PC-9 (cell line): ENCODE measurements around the gene ZRANB1. TPM values are rescaled to one million over a fixed set of nuclear protein-coding genes. Genes with fewer than 3 reads are reported as not detected.

ENCODE experiments used
- BruUV-seq: library from RNA; stranded (reverse); fragments of 400-500 nt; replicated peaks from 2 replicates; lab custom pipeline; 2021; lab: Mats Ljungman, UMichigan
- CTCF ChIA-PET: fragments of 300-600 bp; sonication (Branson Sonifier 250); formaldehyde crosslinking; loops from one replicate; lab custom pipeline; 2022; ENCODE audit warnings: antibody characterized with exemption; lab: Charles Lee
- POLR2A ChIA-PET: fragments of 300-600 bp; sonication (Branson Sonifier 250); formaldehyde crosslinking; loops from one replicate; lab custom pipeline; 2022; ENCODE audit warnings: antibody characterized with exemption; ENCODE audit not compliant: unreplicated experiment; lab: Charles Lee
- DNase-seq, 2 experiments: peaks; one replicate each; pipeline versions ENCODE4 v3.0.0 to v3.0.0-alpha.2; 2015 to 2022; ENCODE audit warnings: mixed read lengths in 1 of 2
- H2AFZ ChIP-seq: fragments of 200-600 bp; sonication (generic); 2 replicates; pipeline ENCODE4 v1.8.1; 2017; ENCODE audit warnings: antibody characterized with exemption
- H3F3A ChIP-seq: fragments of 200-600 bp; sonication (generic); 2 replicates; pipeline ENCODE4 v1.8.1; 2017; ENCODE audit warnings: antibody characterized with exemption, mild to moderate bottlenecking, low read depth; ENCODE audit not compliant: insufficient read depth
- H3K27ac ChIP-seq: fragments of 200-600 bp; sonication (generic); 2 replicates; pipeline ENCODE4 v1.6.1; 2016; ENCODE audit warnings: mixed run types
- H3K27me3 ChIP-seq: fragments of 200-600 bp; sonication (generic); 2 replicates; pipeline ENCODE4 v1.6.1; 2016; ENCODE audit warnings: low read depth, mixed run types; ENCODE audit not compliant: insufficient read depth
- H3K36me3 ChIP-seq: fragments of 200-600 bp; sonication (generic); 2 replicates; pipeline ENCODE4 v1.6.1; 2016; ENCODE audit warnings: low read depth, mixed run types
- H3K4me1 ChIP-seq: fragments of 200-600 bp; sonication (generic); replicated peaks from 2 replicates; pipeline ENCODE4 v1.6.1; 2016; ENCODE audit warnings: mixed run types; ENCODE audit not compliant: insufficient read depth
- H3K4me2 ChIP-seq: fragments of 200-600 bp; sonication (generic); 2 replicates; pipeline ENCODE4 v1.6.1; 2017; ENCODE audit warnings: mixed run types
- H3K4me3 ChIP-seq: fragments of 200-600 bp; sonication (generic); 2 replicates; pipeline ENCODE4 v1.6.1; 2016; ENCODE audit warnings: mixed run types
- H3K79me2 ChIP-seq: fragments of 200-600 bp; sonication (generic); 2 replicates; pipeline ENCODE4 v1.6.1; 2017; ENCODE audit warnings: low read depth, mixed run types
- H3K9me2 ChIP-seq: fragments of 200-600 bp; sonication (generic); 2 replicates; pipeline ENCODE4 v1.8.1; 2017; ENCODE audit warnings: mild to moderate bottlenecking; ENCODE audit not compliant: insufficient read depth
- H3K9me3 ChIP-seq: fragments of 200-600 bp; sonication (generic); 2 replicates; pipeline ENCODE4 v1.8.1; 2016; ENCODE audit warnings: low read depth; ENCODE audit not compliant: insufficient read depth
- H4K20me1 ChIP-seq: fragments of 200-600 bp; sonication (generic); 2 replicates; pipeline ENCODE4 v1.8.1; 2017; ENCODE audit not compliant: insufficient read depth
- CTCF ChIP-seq: fragments of 200-600 bp; sonication (generic); conservative IDR thresholded peaks from 2 replicates; pipeline ENCODE4 v1.6.1; 2017; ENCODE audit warnings: mixed run types, antibody characterized with exemption, mild to moderate bottlenecking, moderate library complexity
- EZH2 ChIP-seq: fragments of 200-600 bp; sonication (generic); IDR thresholded peaks from 2 replicates; pipeline ENCODE4 v1.8.0; 2017; ENCODE audit warnings: antibody characterized with exemption, low read depth
- intact Hi-C: fragments of 100-400 bp; cut with micrococcal nuclease; formaldehyde crosslinking; loops from one replicate; pipeline ENCODE4 v1.10.0; 2022; ENCODE audit not compliant: unreplicated experiment
- total RNA-seq: library from RNA; stranded (reverse); gene quantifications from 2 replicates; pipeline ENCODE4 v1.2.3, GENCODE V29; 2021

The ZRANB1 gene
- total RNA-seq, 1 experiment from 2014 or later = 10.9 TPM

- 0 out of 2 replicates have a peak, but pooled peaks cover 6% of the 10 kb centered on the region for H3K4me1 ChIP-seq
- TF ChIP-seq CTCF = no peak
- no peak for TF ChIP-seq EZH2
- H3K4me2 ChIP-seq = no peak overlapping the region
- H3K79me2 ChIP-seq = peaks cover 47% of the 10 kb centered on the region
- intact Hi-C loops = no loop called here
- POLR2A ChIA-PET = interaction anchor here (0.6 kb wide), 1 partner anchor 145 kb away, joined by 4 read pairs; no protein-coding TSS in a partner anchor
- H3K27ac ChIP-seq = no peak overlapping the region
- no peaks in the 10 kb centered on the region for H3K27me3 ChIP-seq
- DNase-seq = no peak
- no peak overlapping the region for H2AFZ ChIP-seq
- BruUV-seq = no TSS peak
- no peak overlapping the region for H3K4me3 ChIP-seq
- H3K9me3 ChIP-seq = no peaks in the 10 kb centered on the region
- H3K36me3 ChIP-seq = no peaks in the 10 kb centered on the region
- peaks cover 22% of the 10 kb centered on the region for H4K20me1 ChIP-seq
- H3K9me2 ChIP-seq = no peaks in the 10 kb centered on the region
- CTCF ChIA-PET = no interaction called here
- no peaks in the 10 kb centered on the region for H3F3A ChIP-seq
Observed at GRCh38 chr10:124961248-124961570, 19.3 kb downstream of the ZRANB1 start.

- Histone ChIP-seq H3K4me2 (no peak overlapping the region), H3K79me2 (peaks cover 37% of the 10 kb centered on the region), H3K9me3 (no peaks in the 10 kb centered on the region), H3F3A (no peaks in the 10 kb centered on the region), H3K4me3 (no peak overlapping the region), H3K27ac (no peak overlapping the region), H2AFZ (no peak overlapping the region), H3K4me1 (no peaks in the 10 kb centered on the region), H3K27me3 (no peaks in the 10 kb centered on the region), H3K9me2 (no peaks in the 10 kb centered on the region), H3K36me3 (no peaks in the 10 kb centered on the region), H4K20me1 (peaks cover 14% of the 10 kb centered on the region)
- TF ChIP-seq EZH2 (no peak), CTCF (no peak)
- no TSS peak for BruUV-seq
- DNase-seq = no peak
- CTCF ChIA-PET = no interaction called here
- intact Hi-C loops = no loop called here
- POLR2A ChIA-PET = no interaction called here
Observed at GRCh38 chr10:124962421-124962820, 20.5 kb downstream of the ZRANB1 start.

GRCh38 chr10:124963866-124964720, 22.2 kb downstream of the ZRANB1 start:
- Histone ChIP-seq H4K20me1 (peaks cover 3% of the 10 kb centered on the region), H3K36me3 (no peaks in the 10 kb centered on the region), H3K4me2 (no peak overlapping the region), H3K79me2 (peaks cover 22% of the 10 kb centered on the region), H3K4me3 (no peak overlapping the region), H3K9me3 (no peaks in the 10 kb centered on the region), H3K9me2 (no peaks in the 10 kb centered on the region), H3K27me3 (no peaks in the 10 kb centered on the region), H2AFZ (no peak overlapping the region), H3F3A (no peaks in the 10 kb centered on the region), H3K27ac (no peak overlapping the region), H3K4me1 (no peaks in the 10 kb centered on the region)
- intact Hi-C loops = no loop called here
- no TSS peak for BruUV-seq
- ChIA-PET CTCF (no interaction called here), POLR2A (no interaction called here)
- TF ChIP-seq EZH2 = no peak
- no peak for DNase-seq
